CD4-positive, alpha-beta T cell (primary cell): Measurements from ENCODE around the gene KDM3B. TPM values are rescaled to one million over a fixed set of nuclear protein-coding genes. Genes with fewer than 3 reads are reported as not detected.

Experiments
- ATAC-seq: fragments of 200-7000 bp; cut with Tn5 transposase; one replicate; pipeline ENCODE4 v1.10.0; 2022; ENCODE audit warnings: mild to moderate bottlenecking; ENCODE audit not compliant: poor library complexity
- CTCF ChIA-PET: fragments of 350-600 bp; sonication (Branson Sonifier 250); formaldehyde crosslinking; loops from one replicate; lab custom pipeline; 2021; ENCODE audit warnings: antibody characterized with exemption, inconsistent platforms; lab: Charles Lee
- POLR2A ChIA-PET: fragments of 350-600 bp; sonication (Branson Sonifier 250); formaldehyde crosslinking; loops from one replicate; lab custom pipeline; 2021; ENCODE audit warnings: antibody characterized with exemption, inconsistent platforms; lab: Charles Lee
- DNase-seq, 14 experiments: peaks; one replicate each; pipeline ENCODE4 v3.0.0-alpha.2; 2013 to 2020; ENCODE audit warnings: mixed read lengths in 2 of 14
- H3K27ac ChIP-seq, 2 donors: one replicate each; pipeline versions ENCODE4 v1.5.1 to v1.7.0; 2013; ENCODE audit warnings: low read length in 2 of 2, low read depth in 1 of 2, mild to moderate bottlenecking in 1 of 2
- H3K27me3 ChIP-seq, 2 experiments: 1 replicate in 1 of 2; 2 replicates in 1 of 2; pipeline versions ENCODE4 v1.6.1 to v1.7.0; 2013; ENCODE audit warnings: low read length in 2 of 2, control low read depth in 1 of 2, mild to moderate bottlenecking in 1 of 2, moderate library complexity in 1 of 2; ENCODE audit not compliant: insufficient read depth in 2 of 2, control insufficient read depth in 1 of 2
- H3K36me3 ChIP-seq: one replicate; pipeline ENCODE4 v1.6.1; 2013; ENCODE audit warnings: low read length, control low read depth; ENCODE audit not compliant: insufficient read depth
- H3K4me1 ChIP-seq: one replicate; pipeline ENCODE4 v1.6.1; 2013; ENCODE audit warnings: low read length, control low read depth; ENCODE audit not compliant: insufficient read depth
- H3K4me3 ChIP-seq: one replicate; pipeline ENCODE4 v1.5.1; 2013; ENCODE audit warnings: mild to moderate bottlenecking, low read length, moderate library complexity
- H3K9me3 ChIP-seq, 2 experiments: 1 replicate in 1 of 2; 2 replicates in 1 of 2; pipeline versions ENCODE4 v1.6.1 to v1.7.0; 2013; ENCODE audit warnings: low read length in 2 of 2, mild to moderate bottlenecking in 2 of 2, control low read depth in 1 of 2, moderate library complexity in 1 of 2; ENCODE audit not compliant: control insufficient read depth in 1 of 2, insufficient read depth in 1 of 2
- H3K27ac Mint-ChIP-seq: one replicate; pipeline ENCODE4 v1.8.0; 2020; ENCODE audit warnings: mixed read lengths
- H3K27me3 Mint-ChIP-seq: one replicate; pipeline ENCODE4 v1.8.0; 2021; ENCODE audit warnings: mixed read lengths
- H3K36me3 Mint-ChIP-seq: one replicate; pipeline ENCODE4 v1.8.0; 2021; ENCODE audit warnings: low read depth, mixed read lengths
- H3K4me1 Mint-ChIP-seq: one replicate; pipeline ENCODE4 v1.8.0; 2021; ENCODE audit warnings: low read depth, mixed read lengths
- H3K4me3 Mint-ChIP-seq: one replicate; pipeline ENCODE4 v1.8.0; 2020; ENCODE audit warnings: mild to moderate bottlenecking, mixed read lengths
- H3K9me3 Mint-ChIP-seq: one replicate; pipeline ENCODE4 v1.8.0; 2020; ENCODE audit warnings: mixed read lengths
- intact Hi-C, 2 experiments: fragments of 100-400 bp; cut with DNase I in 1 of 2; cut with micrococcal nuclease in 1 of 2; formaldehyde crosslinking; loops; one replicate each; pipeline versions ENCODE4 v1.15.1 to v1.9.0; 2023 to 2025; cut with DNase I, micrococcal nuclease
- total RNA-seq, 174 experiments: library from RNA in 2 of 174; stranded (reverse) in 2 of 174; gene quantifications; one replicate each; pipeline ENCODE4 v1.2.3 and lab custom pipeline; 2021 to 2026
- TF ChIP-seq, protein P1 (sequence below): fragments of 200-600 bp; IDR thresholded peaks from one replicate; pipeline ENCODE4 v1.8.0; 2022; ENCODE audit warnings: antibody characterized with exemption, mild to moderate bottlenecking

KDM3B gene
- total RNA-seq, 2 experiments from 2014 or later, result 59.5 to 66.0 TPM

DNA sequence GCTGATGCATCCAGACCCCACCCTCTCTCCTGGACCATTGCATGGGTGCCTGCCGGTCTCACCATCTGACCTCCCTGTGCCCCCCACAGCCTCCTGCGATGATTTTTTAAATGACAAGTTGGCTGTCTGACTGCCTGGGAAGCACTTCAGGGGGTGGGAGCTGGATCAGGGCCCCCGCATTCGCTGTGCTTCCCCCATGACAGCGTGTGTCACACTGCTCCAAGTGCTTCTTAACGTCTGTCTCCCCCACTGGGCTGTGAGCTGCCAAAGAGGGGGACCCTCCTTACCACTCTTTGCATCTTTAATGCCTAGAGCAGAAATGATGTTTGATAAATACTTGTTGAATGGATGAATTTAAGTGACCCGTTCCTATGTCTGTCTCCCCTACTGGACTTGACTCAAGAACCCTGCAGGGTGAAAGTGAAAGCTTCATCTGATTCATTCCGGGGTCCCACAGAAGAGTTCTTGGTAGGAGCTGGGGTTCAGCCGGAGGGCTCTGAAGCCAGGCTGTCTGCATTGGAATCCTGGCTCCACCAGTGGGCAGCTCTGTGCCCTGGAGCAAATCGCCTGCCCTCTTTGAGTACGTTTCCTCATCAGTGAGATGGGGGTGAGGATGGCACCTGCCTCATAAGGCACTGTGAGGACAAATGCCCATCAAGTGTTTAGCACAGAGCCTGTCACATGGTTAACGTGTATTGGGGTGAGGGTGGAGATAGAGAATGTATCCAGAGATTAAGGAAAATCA is 105.2 kb downstream of the KDM3B start:
- H3K27ac ChIP-seq, result no peak overlapping the region
- no peaks in the 10 kb centered on the region for H3K36me3 ChIP-seq
- POLR2A ChIA-PET, result no interaction called here
- TF ChIP-seq, protein P1, sequence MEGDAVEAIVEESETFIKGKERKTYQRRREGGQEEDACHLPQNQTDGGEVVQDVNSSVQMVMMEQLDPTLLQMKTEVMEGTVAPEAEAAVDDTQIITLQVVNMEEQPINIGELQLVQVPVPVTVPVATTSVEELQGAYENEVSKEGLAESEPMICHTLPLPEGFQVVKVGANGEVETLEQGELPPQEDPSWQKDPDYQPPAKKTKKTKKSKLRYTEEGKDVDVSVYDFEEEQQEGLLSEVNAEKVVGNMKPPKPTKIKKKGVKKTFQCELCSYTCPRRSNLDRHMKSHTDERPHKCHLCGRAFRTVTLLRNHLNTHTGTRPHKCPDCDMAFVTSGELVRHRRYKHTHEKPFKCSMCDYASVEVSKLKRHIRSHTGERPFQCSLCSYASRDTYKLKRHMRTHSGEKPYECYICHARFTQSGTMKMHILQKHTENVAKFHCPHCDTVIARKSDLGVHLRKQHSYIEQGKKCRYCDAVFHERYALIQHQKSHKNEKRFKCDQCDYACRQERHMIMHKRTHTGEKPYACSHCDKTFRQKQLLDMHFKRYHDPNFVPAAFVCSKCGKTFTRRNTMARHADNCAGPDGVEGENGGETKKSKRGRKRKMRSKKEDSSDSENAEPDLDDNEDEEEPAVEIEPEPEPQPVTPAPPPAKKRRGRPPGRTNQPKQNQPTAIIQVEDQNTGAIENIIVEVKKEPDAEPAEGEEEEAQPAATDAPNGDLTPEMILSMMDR, result no peak
- H3K27ac Mint-ChIP-seq, result peak overlapping the region; percentile 91
- no peaks in the 10 kb centered on the region for H3K9me3 ChIP-seq
- H3K9me3 Mint-ChIP-seq, result no peaks in the 10 kb centered on the region
- H3K4me3 Mint-ChIP-seq, result peak overlapping the region; percentile 8
- no peaks in the 10 kb centered on the region for H3K27me3 ChIP-seq
- peaks cover 39% of the 10 kb centered on the region for H3K4me1 Mint-ChIP-seq
- intact Hi-C loops, result no loop called here
- no peaks in the 10 kb centered on the region for H3K36me3 Mint-ChIP-seq
- no peak overlapping the region for H3K4me3 ChIP-seq
- CTCF ChIA-PET, result no interaction called here
- peaks cover 26% of the 10 kb centered on the region for H3K4me1 ChIP-seq
- no peak for DNase-seq
- no peaks in the 10 kb centered on the region for H3K27me3 Mint-ChIP-seq
- ATAC-seq, result no peak

- Histone ChIP-seq H3K4me1 (peaks cover 32% of the 10 kb centered on the region), H3K27ac (no peak overlapping the region), H3K4me3 (no peak overlapping the region), H3K9me3 (no peaks in the 10 kb centered on the region), H3K36me3 (no peaks in the 10 kb centered on the region), H3K27me3 (no peaks in the 10 kb centered on the region)
- Mint-ChIP-seq H3K4me3 (peak overlapping the region; percentile 8), H3K27me3 (no peaks in the 10 kb centered on the region), H3K4me1 (peaks cover 39% of the 10 kb centered on the region), H3K9me3 (no peaks in the 10 kb centered on the region), H3K27ac (peak overlapping the region; percentile 91), H3K36me3 (no peaks in the 10 kb centered on the region)
- intact Hi-C loops, result no loop called here
- POLR2A ChIA-PET, result no interaction called here
- CTCF ChIA-PET, result interaction anchor here (1.2 kb wide), 1 partner anchor 8 kb away, joined by 7 read pairs; no protein-coding TSS in a partner anchor
- ATAC-seq, result no peak
- peak in 1 of 14 experiments; percentile 12 for DNase-seq
- TF ChIP-seq, protein P1, result no peak
These were observed 105.9 kb downstream of the KDM3B start for GRCh38 chr5:138458384-138458783.

DNA sequence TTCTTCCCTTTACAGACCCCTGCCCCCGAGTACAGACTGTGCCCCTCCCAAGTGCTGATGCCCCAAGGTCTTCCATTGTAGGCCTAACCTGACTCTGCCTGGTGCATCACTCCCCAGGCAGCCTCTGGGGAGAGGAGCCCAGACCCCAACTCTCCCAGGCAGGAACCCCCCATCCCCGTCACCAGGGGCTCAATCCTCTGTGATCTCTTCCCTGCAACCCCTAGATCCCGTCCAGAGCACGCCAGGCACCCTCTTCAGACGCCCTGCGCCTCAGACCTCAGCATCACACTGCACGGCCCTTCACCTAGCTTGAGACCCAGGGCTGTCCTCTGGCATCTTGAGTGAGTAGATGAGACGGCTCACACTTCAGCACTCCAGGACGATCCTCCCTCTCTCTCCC is 106.4 kb downstream of the KDM3B start:
- no peak for DNase-seq
- intact Hi-C loops, result no loop called here
- no peaks in the 10 kb centered on the region for H3K9me3 ChIP-seq
- no peaks in the 10 kb centered on the region for H3K36me3 Mint-ChIP-seq
- H3K9me3 Mint-ChIP-seq, result no peaks in the 10 kb centered on the region
- H3K27ac ChIP-seq, result peak overlapping the region in 1 of 2 donors; percentile 61
- no peaks in the 10 kb centered on the region for H3K27me3 ChIP-seq
- H3K4me1 Mint-ChIP-seq, result peaks cover 39% of the 10 kb centered on the region
- peaks cover 37% of the 10 kb centered on the region for H3K4me1 ChIP-seq
- no peaks in the 10 kb centered on the region for H3K27me3 Mint-ChIP-seq
- ChIA-PET POLR2A (no interaction called here), CTCF (interaction anchor here (1.1 to 1.2 kb wide), 2 partner anchors 9 to 107 kb away, joined by 3 to 7 read pairs; no protein-coding TSS in a partner anchor)
- H3K4me3 Mint-ChIP-seq, result peak overlapping the region; percentile 59
- no peak for ATAC-seq
- TF ChIP-seq, protein P1, result no peak
- no peaks in the 10 kb centered on the region for H3K36me3 ChIP-seq
- peak overlapping the region; percentile 91 for H3K27ac Mint-ChIP-seq
- H3K4me3 ChIP-seq, result no peak overlapping the region
